ENCODE measurements around the gene DSG2.
"Not testable (repeated sequence)": the region's sequence is repeated elsewhere in the genome, so short reads cannot be mapped to it uniquely, and the experiment has no call there.

DSG2 gene

GRCh38 chr18:31503011-31503410, 5.0 kb downstream of the DSG2 start:
- no peak for DNase-seq

GRCh38 chr18:31504455-31505147, 6.6 kb downstream of the DSG2 start:
- DNase-seq = no peak

GRCh38 chr18:31505156-31505555, 7.2 kb downstream of the DSG2 start:
- DNase-seq = no peak

- DNase-seq = no peak
Measured at GRCh38 chr18:31506024-31506742, 8.2 kb downstream of the DSG2 start.

GRCh38 chr18:31507124-31507523, 9.1 kb downstream of the DSG2 start:
- DNase-seq = not testable (repeated sequence)

- DNase-seq = no peak
Measured at GRCh38 chr18:31508781-31509180, 10.8 kb downstream of the DSG2 start.

- no peak for DNase-seq
Measured at GRCh38 chr18:31509571-31509970, 11.6 kb downstream of the DSG2 start.

- no peak for DNase-seq
Measured at GRCh38 chr18:31510319-31510718, 12.3 kb downstream of the DSG2 start.

- DNase-seq = peak; percentile 56
Measured at GRCh38 chr18:31511098-31511497, 13.1 kb downstream of the DSG2 start.

GRCh38 chr18:31512203-31512764, 14.3 kb downstream of the DSG2 start:
- DNase-seq = no peak

GRCh38 chr18:31513189-31513935, 15.4 kb downstream of the DSG2 start:
- DNase-seq = no peak

GRCh38 chr18:31516437-31516836, 18.5 kb downstream of the DSG2 start:
- no peak for DNase-seq

GRCh38 chr18:31526374-31526773, 28.4 kb downstream of the DSG2 start:
- DNase-seq = no peak

- no peak for DNase-seq
Measured at GRCh38 chr18:31533236-31533635, 35.3 kb downstream of the DSG2 start.

GRCh38 chr18:31538837-31539236, 40.9 kb downstream of the DSG2 start:
- DNase-seq = no peak

GRCh38 chr18:31546476-31546875, 48.5 kb downstream of the DSG2 start:
- DNase-seq = no peak

GRCh38 chr18:31548853-31549252, 50.9 kb downstream of the DSG2 start:
- DNase-seq = no peak

- DNase-seq = no peak
Measured at GRCh38 chr18:31549416-31549815, 51.4 kb downstream of the DSG2 start.

GRCh38 chr18:31551883-31552282, 53.9 kb downstream of the DSG2 start:
- DNase-seq = no peak

- no peak for DNase-seq
Measured at GRCh38 chr18:31553800-31554199, 55.8 kb downstream of the DSG2 start.

- DNase-seq = no peak
Measured at GRCh38 chr18:31554776-31555175, 56.8 kb downstream of the DSG2 start.

GRCh38 chr18:31555971-31556747, 58.2 kb downstream of the DSG2 start:
- peak; percentile 75 for DNase-seq

GRCh38 chr18:31557446-31557845, 59.5 kb downstream of the DSG2 start:
- DNase-seq = no peak
